Mesangial cell (primary cell): ENCODE data around the gene NAA10. TPM values are rescaled to one million over a fixed set of nuclear protein-coding genes. Genes with fewer than 3 reads are reported as not detected.

Experiments used
- total RNA-seq: library from RNA; depleted of rRNA; stranded (reverse); fragments of >200 nt; gene quantifications from 2 replicates; pipeline ENCODE4 v1.2.3, GENCODE V29; 2015

Gene NAA10
- 126 and 216 TPM in 2 replicates for total RNA-seq

GRCh38 chrX:153934762-153935325 lies at the start of gene NAA10:
NAA10 (minus strand) TSS chrX:153935037; CDS start chrX:153934904, 133 bp downstream.

GRCh38 chrX:153972368-153973126 lies 37.7 kb upstream of the NAA10 start, which contains the start of gene TMEM187:
TMEM187 (plus strand) TSS chrX:153972754; CDS start chrX:153982063, 9,309 bp downstream.

GRCh38 chrX:153971450-153972367 lies 36.9 kb upstream of the NAA10 start, which contains the start of gene HCFC1:
HCFC1 (minus strand) TSS chrX:153971818; CDS start chrX:153970840, 978 bp downstream.

GRCh38 chrX:153944140-153944799 lies 9.4 kb upstream of the NAA10 start, which contains the start of gene RENBP:
RENBP (minus strand) TSS chrX:153944643; CDS start chrX:153944610, 33 bp downstream.

GRCh38 chrX:153925739-153926551 lies 8.9 kb downstream of the NAA10 start, which contains the start of gene ARHGAP4:
ARHGAP4 (minus strand) TSS chrX:153926264; CDS start chrX:153926202, 62 bp downstream.

GRCh38 chrX:153903991-153904957 lies 30.6 kb downstream of the NAA10 start, which contains the start of gene AVPR2:
AVPR2 (plus strand) TSS chrX:153904673; CDS start chrX:153905146, 473 bp downstream.

GRCh38 chrX:153885968-153886903 lies 48.6 kb downstream of the NAA10 start, which contains the start of gene L1CAM:
L1CAM (minus strand) TSS chrX:153886173; CDS start chrX:153875836, 10,337 bp downstream.

Other genes with a start within 250 kb of the NAA10 start
- gene SLC6A8, start 247.1 kb downstream of the NAA10 start, total RNA-seq, result 18.7 and 53.7 TPM in 2 replicates
- 78.3 and 104 TPM in 2 replicates for gene BCAP31, start 210.7 kb downstream of the NAA10 start, total RNA-seq
- gene ABCD1, start 210.2 kb downstream of the NAA10 start, total RNA-seq, result 9.8 and 22.2 TPM in 2 replicates
- 4.6 and 8.4 TPM in 2 replicates for gene PLXNB3, start 170.8 kb downstream of the NAA10 start, total RNA-seq
- 1.9 TPM in 1 of 2 replicates, not detected in the other for gene SRPK3, start 154.0 kb downstream of the NAA10 start, total RNA-seq
- gene IDH3G, start 140.7 kb downstream of the NAA10 start, total RNA-seq, result 91.7 and 93.4 TPM in 2 replicates
- gene SSR4, start 140.4 kb downstream of the NAA10 start, total RNA-seq, result 224 and 257 TPM in 2 replicates
- under 0.01 and 0.13 TPM in 2 replicates for gene PDZD4, start 104.5 kb downstream of the NAA10 start, total RNA-seq
- 15.6 and 37.3 TPM in 2 replicates for gene L1CAM, start 48.9 kb downstream of the NAA10 start, total RNA-seq
- gene AVPR2, start 30.4 kb downstream of the NAA10 start, total RNA-seq, result not detected in 2 replicates
- gene ARHGAP4, start 8.8 kb downstream of the NAA10 start, total RNA-seq, result 5.7 and 16.7 TPM in 2 replicates
- gene RENBP, start 9.6 kb upstream of the NAA10 start, total RNA-seq, result 0.98 and 11.3 TPM in 2 replicates
- gene HCFC1, start 36.8 kb upstream of the NAA10 start, total RNA-seq, result 58.3 and 86.0 TPM in 2 replicates
- gene TMEM187, start 37.7 kb upstream of the NAA10 start, total RNA-seq, result 9.0 and 10.6 TPM in 2 replicates
- 110 and 179 TPM in 2 replicates for gene IRAK1, start 84.9 kb upstream of the NAA10 start, total RNA-seq
- 16.5 and 16.8 TPM in 2 replicates for gene MECP2, start 162.7 kb upstream of the NAA10 start, total RNA-seq
- not detected in 2 replicates for gene OPN1LW, start 209.2 kb upstream of the NAA10 start, total RNA-seq
- not detected in 2 replicates for gene OPN1MW, start 247.6 kb upstream of the NAA10 start, total RNA-seq